B cell (primary cell): ENCODE results near the gene SULT1C4. TPM values are rescaled to one million over a fixed set of nuclear protein-coding genes. Genes with fewer than 3 reads are reported as not detected.

ENCODE experiments used
- ATAC-seq: fragments of 200-7000 bp; cut with Tn5 transposase; one replicate; pipeline ENCODE4 v1.10.0; 2021; ENCODE audit warnings: low read depth, mild to moderate bottlenecking, moderate number of reproducible peaks, moderate library complexity
- CTCF ChIA-PET: fragments of 350-600 bp; sonication (Branson Sonifier 250); formaldehyde crosslinking; loops from one replicate; lab custom pipeline; 2021; ENCODE audit warnings: antibody characterized with exemption, inconsistent platforms; lab: Charles Lee
- POLR2A ChIA-PET: fragments of 350-600 bp; sonication (Branson Sonifier 250); formaldehyde crosslinking; loops from one replicate; lab custom pipeline; 2021; ENCODE audit warnings: antibody characterized with exemption; lab: Charles Lee
- DNase-seq: peaks from one replicate; pipeline ENCODE4 v3.0.0; 2013
- H2AFZ ChIP-seq: 2 replicates; pipeline ENCODE4 v1.6.1; 2012; ENCODE audit warnings: mild to moderate bottlenecking, low read depth, low read length; ENCODE audit not compliant: insufficient read depth, poor library complexity, severe bottlenecking
- H3K27ac ChIP-seq, 2 donors: 1 replicate in 1 of 2; 2 replicates in 1 of 2; pipeline ENCODE4 v1.5.1; 2012 to 2013; ENCODE audit warnings: low read length in 2 of 2, mild to moderate bottlenecking in 2 of 2, moderate library complexity in 1 of 2
- H3K27me3 ChIP-seq, 4 experiments: fragments of 200-600 bp in 1 of 4; sonication (generic) in 1 of 4; replicated peaks in 1 of 4; 1 replicate in 2 of 4; 2 replicates in 2 of 4; pipeline versions ENCODE4 v1.6.1 to v1.7.0; 2013 to 2016; ENCODE audit warnings: low read length in 3 of 4, mild to moderate bottlenecking in 2 of 4, mixed read lengths in 1 of 4, moderate library complexity in 1 of 4; ENCODE audit not compliant: insufficient read depth in 4 of 4, control insufficient read depth in 3 of 4; ENCODE audit errors: control extremely low read depth in 1 of 4
- H3K36me3 ChIP-seq, 2 experiments: replicated peaks in 1 of 2; 1 replicate in 1 of 2; 2 replicates in 1 of 2; pipeline versions ENCODE4 v1.6.1 to v1.7.1; 2013; ENCODE audit warnings: low read length in 1 of 2; ENCODE audit not compliant: insufficient read depth in 2 of 2, control insufficient read depth in 1 of 2; ENCODE audit errors: control extremely low read depth in 1 of 2, extremely low read depth in 1 of 2
- H3K4me1 ChIP-seq, 2 donors: fragments of 200-600 bp in 1 of 2; sonication (generic) in 1 of 2; 1 replicate in 1 of 2; 2 replicates in 1 of 2; pipeline versions ENCODE4 v1.5.1 to v1.6.1; 2013 to 2017; ENCODE audit warnings: low read length in 2 of 2; ENCODE audit not compliant: control insufficient read depth in 2 of 2, insufficient read depth in 2 of 2
- H3K4me2 ChIP-seq: replicated peaks from 2 replicates; pipeline ENCODE3; 2012; ENCODE audit warnings: mild to moderate bottlenecking, low read depth, low read length; ENCODE audit not compliant: poor library complexity, severe bottlenecking
- H3K4me3 ChIP-seq, 5 experiments: fragments of 200-600 bp in 1 of 5; sonication (generic) in 1 of 5; 1 replicate in 3 of 5; 2 replicates in 2 of 5; pipeline versions ENCODE4 v1.5.1 to v1.7.0; 2011 to 2016; ENCODE audit warnings: low read length in 4 of 5, mild to moderate bottlenecking in 4 of 5, low read depth in 2 of 5, control low read depth in 1 of 5, moderate library complexity in 1 of 5; ENCODE audit not compliant: insufficient read depth in 1 of 5; ENCODE audit errors: control extremely low read depth in 1 of 5, extremely low read depth in 1 of 5
- H3K79me2 ChIP-seq: fragments of 200-600 bp; sonication (generic); one replicate; pipeline ENCODE4 v1.6.0; 2016; ENCODE audit warnings: low read length; ENCODE audit not compliant: control insufficient read depth, insufficient read depth
- H3K9ac ChIP-seq: fragments of 200-600 bp; sonication (generic); 2 replicates; pipeline ENCODE4 v1.6.1; 2017; ENCODE audit warnings: mild to moderate bottlenecking, low read length, moderate library complexity
- H3K9me3 ChIP-seq, 3 donors: one replicate each; pipeline versions ENCODE4 v1.6.1 to v1.7.1; 2013; ENCODE audit warnings: low read length in 2 of 3; ENCODE audit not compliant: control insufficient read depth in 2 of 3, insufficient read depth in 1 of 3; ENCODE audit errors: control extremely low read depth in 1 of 3
- H4K20me1 ChIP-seq: 2 replicates; pipeline ENCODE4 v1.6.0; 2012; ENCODE audit warnings: mild to moderate bottlenecking, low read length; ENCODE audit not compliant: insufficient read depth, control insufficient read depth, poor library complexity, severe bottlenecking
- H3K27ac Mint-ChIP-seq: one replicate; pipeline ENCODE4 v1.8.0; 2021; ENCODE audit warnings: mixed read lengths
- H3K27me3 Mint-ChIP-seq: one replicate; pipeline ENCODE4 v1.8.0; 2021; ENCODE audit warnings: mixed read lengths
- H3K4me1 Mint-ChIP-seq: one replicate; pipeline ENCODE4 v1.8.0; 2021; ENCODE audit warnings: mixed read lengths
- H3K4me3 Mint-ChIP-seq: one replicate; pipeline ENCODE4 v1.8.0; 2021; ENCODE audit warnings: mixed read lengths
- H3K9me3 Mint-ChIP-seq: one replicate; pipeline ENCODE4 v1.8.0; 2022; ENCODE audit warnings: mixed read lengths; ENCODE audit not compliant: insufficient read depth
- CTCF ChIP-seq: fragments of 200-600 bp; IDR thresholded peaks from one replicate; pipeline ENCODE4 v1.8.0; 2022; ENCODE audit warnings: antibody characterized with exemption, mild to moderate bottlenecking
- EZH2 ChIP-seq: IDR thresholded peaks from 2 replicates; pipeline ENCODE4 v1.6.1; 2012; ENCODE audit warnings: borderline replicate concordance, low read depth, mild to moderate bottlenecking, moderate library complexity, low read length; ENCODE audit not compliant: insufficient read depth, poor library complexity, severe bottlenecking
- WGBS: methylation state at CpG from one replicate; pipeline ENCODE4 v1.1.5; 2013; ENCODE audit warnings: missing lambda C conversion rate; ENCODE audit not compliant: insufficient coverage; 5-methylcytosine and 5-hydroxymethylcytosine counted together
- intact Hi-C: fragments of 100-400 bp; cut with micrococcal nuclease; formaldehyde crosslinking; loops from one replicate; pipeline ENCODE4 v1.10.0; 2022
- polyA plus RNA-seq: library from polyadenylated mRNA; depleted of rRNA; stranded (reverse); fragments of >200 nt; gene quantifications from 2 replicates; pipeline ENCODE4 v1.2.3, GENCODE V29; 2012
- total RNA-seq, 2 donors: library from RNA; stranded (reverse); fragments of 120-200 nt in 1 of 2; gene quantifications; 1 replicate in 1 of 2; 2 replicates in 1 of 2; pipeline versions ENCODE4 v1.2.3 to v1.2.4, GENCODE V29; 2013 to 2022

The SULT1C4 gene
- total and polyA plus RNA-seq, 2 donors (not counting 1 experiment from before 2014, with no cell fraction given): not detected

- H3K4me1 Mint-ChIP-seq: no peaks in the 10 kb centered on the region
- intact Hi-C loops: no loop called here
- H3K4me3 Mint-ChIP-seq: no peak overlapping the region
- Histone ChIP-seq H3K27ac (no peak overlapping the region), H3K27me3 (no peaks in the 10 kb centered on the region), H3K9ac (no peak overlapping the region), H3K4me2 (no peak overlapping the region), H3K4me1 (no peaks in the 10 kb centered on the region), H2AFZ (no peak overlapping the region), H3K79me2 (no peaks in the 10 kb centered on the region), H3K36me3 (no peaks in the 10 kb centered on the region), H3K9me3 (no peaks in the 10 kb centered on the region), H4K20me1 (no peaks in the 10 kb centered on the region), H3K4me3 (no peak overlapping the region)
- ATAC-seq: no peak
- POLR2A ChIA-PET: no interaction called here
- DNase-seq: no peak
- CTCF ChIA-PET: no interaction called here
- H3K27me3 Mint-ChIP-seq: peaks cover 13% of the 10 kb centered on the region
- H3K9me3 Mint-ChIP-seq: no peaks in the 10 kb centered on the region
- H3K27ac Mint-ChIP-seq: no peak overlapping the region
- no peak for TF ChIP-seq CTCF
- no peak for TF ChIP-seq EZH2
Observed at GRCh38 chr2:108351889-108352288, 25.9 kb upstream of the SULT1C4 start.

GRCh38 chr2:108354136-108354535 is 23.6 kb upstream of the SULT1C4 start:
- Mint-ChIP-seq H3K9me3 (no peaks in the 10 kb centered on the region), H3K4me1 (no peaks in the 10 kb centered on the region), H3K27me3 (peaks cover 13% of the 10 kb centered on the region), H3K4me3 (no peak overlapping the region), H3K27ac (no peak overlapping the region)
- Histone ChIP-seq H3K27me3 (no peaks in the 10 kb centered on the region), H2AFZ (no peak overlapping the region), H3K27ac (no peak overlapping the region), H3K9ac (no peak overlapping the region), H3K4me2 (no peak overlapping the region), H3K79me2 (no peaks in the 10 kb centered on the region), H3K4me3 (no peak overlapping the region), H3K9me3 (no peaks in the 10 kb centered on the region), H3K4me1 (no peaks in the 10 kb centered on the region), H3K36me3 (no peaks in the 10 kb centered on the region), H4K20me1 (no peaks in the 10 kb centered on the region)
- ChIA-PET CTCF (no interaction called here), POLR2A (no interaction called here)
- WGBS: no CpG with 5 or more reads among the region's 5 CpGs
- TF ChIP-seq EZH2: no peak
- DNase-seq: no peak
- ATAC-seq: no peak
- intact Hi-C loops: no loop called here
